Fibroblast of lung (primary cell): Measurements from ENCODE around the gene STK32C.

ENCODE experiments used
- CTCF ChIP-seq, 2 donors: IDR thresholded peaks in 1 of 2; conservative IDR thresholded peaks in 1 of 2; 1 replicate in 1 of 2; 2 replicates in 1 of 2; pipeline ENCODE4 v1.5.1; 2011 to 2012; ENCODE audit warnings: low read length in 2 of 2, control low read depth in 1 of 2, inconsistent platforms in 1 of 2, low read depth in 1 of 2, mild to moderate bottlenecking in 1 of 2
- EZH2 ChIP-seq: IDR thresholded peaks from 2 replicates; pipeline ENCODE4 v1.5.1; 2012; ENCODE audit warnings: low read length, control low read depth, mild to moderate bottlenecking; ENCODE audit errors: missing control alignments

GRCh38 chr10:132280646-132281074 lies 27.1 kb downstream of the STK32C start:
- no peak for TF ChIP-seq CTCF (conservative IDR thresholded peaks at IDR 0.05 in 1 of 2, IDR thresholded peaks at IDR 0.05 in 1 of 2; ENCODE audit: low read depth in 1 of 2, low read length in 2 of 2)
- no peak for TF ChIP-seq EZH2
